B cell (primary cell): ENCODE measurements around the gene ZFR.

Source experiments
- EZH2 ChIP-seq: IDR thresholded peaks from 2 replicates; pipeline ENCODE4 v1.6.1; 2012; ENCODE audit warnings: borderline replicate concordance, low read depth, mild to moderate bottlenecking, moderate library complexity, low read length; ENCODE audit not compliant: insufficient read depth, poor library complexity, severe bottlenecking
- TF ChIP-seq, protein P1 (sequence below): fragments of 200-600 bp; IDR thresholded peaks from one replicate; pipeline ENCODE4 v1.8.0; 2022; ENCODE audit warnings: antibody characterized with exemption, mild to moderate bottlenecking

DNA sequence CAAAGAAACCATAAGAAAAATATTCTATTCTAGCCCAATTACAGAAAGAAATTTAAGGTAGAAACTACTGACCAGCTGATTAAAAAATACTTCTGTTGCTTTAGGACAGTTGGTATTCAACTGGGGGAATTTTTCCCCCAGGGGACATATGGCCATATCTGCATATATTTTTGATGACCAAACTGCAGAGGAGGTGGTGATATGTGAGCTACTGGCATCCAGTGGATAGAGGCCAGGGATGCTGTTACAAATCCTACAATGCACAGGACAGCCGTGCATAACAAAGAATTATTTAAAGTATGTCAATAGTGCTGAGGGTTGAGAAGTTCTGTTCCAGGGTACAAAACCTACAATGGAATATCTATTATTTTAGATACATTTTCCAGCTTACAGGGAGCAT, 24.0 kb downstream of the ZFR start:
- TF ChIP-seq, protein P1, sequence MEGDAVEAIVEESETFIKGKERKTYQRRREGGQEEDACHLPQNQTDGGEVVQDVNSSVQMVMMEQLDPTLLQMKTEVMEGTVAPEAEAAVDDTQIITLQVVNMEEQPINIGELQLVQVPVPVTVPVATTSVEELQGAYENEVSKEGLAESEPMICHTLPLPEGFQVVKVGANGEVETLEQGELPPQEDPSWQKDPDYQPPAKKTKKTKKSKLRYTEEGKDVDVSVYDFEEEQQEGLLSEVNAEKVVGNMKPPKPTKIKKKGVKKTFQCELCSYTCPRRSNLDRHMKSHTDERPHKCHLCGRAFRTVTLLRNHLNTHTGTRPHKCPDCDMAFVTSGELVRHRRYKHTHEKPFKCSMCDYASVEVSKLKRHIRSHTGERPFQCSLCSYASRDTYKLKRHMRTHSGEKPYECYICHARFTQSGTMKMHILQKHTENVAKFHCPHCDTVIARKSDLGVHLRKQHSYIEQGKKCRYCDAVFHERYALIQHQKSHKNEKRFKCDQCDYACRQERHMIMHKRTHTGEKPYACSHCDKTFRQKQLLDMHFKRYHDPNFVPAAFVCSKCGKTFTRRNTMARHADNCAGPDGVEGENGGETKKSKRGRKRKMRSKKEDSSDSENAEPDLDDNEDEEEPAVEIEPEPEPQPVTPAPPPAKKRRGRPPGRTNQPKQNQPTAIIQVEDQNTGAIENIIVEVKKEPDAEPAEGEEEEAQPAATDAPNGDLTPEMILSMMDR = no peak
- no peak for TF ChIP-seq EZH2
